AG10803 (cell line): ENCODE results near the gene DGKG.
A peak's percentile ranks its signal among the peaks of the same experiment; 100 is the strongest.

Experiments
- DNase-seq: peaks from one replicate; pipeline ENCODE4 v3.0.0; 2010; ENCODE audit warnings: low read depth
- H3K4me3 ChIP-seq: 2 replicates; pipeline ENCODE4 v1.5.1; 2011; ENCODE audit warnings: mild to moderate bottlenecking, low read length, control low read depth
- TF ChIP-seq, protein P1 (sequence below): conservative IDR thresholded peaks from 2 replicates; pipeline ENCODE4 v1.5.1; 2011; ENCODE audit warnings: mild to moderate bottlenecking, low read length, control low read depth, inconsistent platforms

Gene DGKG

DNA sequence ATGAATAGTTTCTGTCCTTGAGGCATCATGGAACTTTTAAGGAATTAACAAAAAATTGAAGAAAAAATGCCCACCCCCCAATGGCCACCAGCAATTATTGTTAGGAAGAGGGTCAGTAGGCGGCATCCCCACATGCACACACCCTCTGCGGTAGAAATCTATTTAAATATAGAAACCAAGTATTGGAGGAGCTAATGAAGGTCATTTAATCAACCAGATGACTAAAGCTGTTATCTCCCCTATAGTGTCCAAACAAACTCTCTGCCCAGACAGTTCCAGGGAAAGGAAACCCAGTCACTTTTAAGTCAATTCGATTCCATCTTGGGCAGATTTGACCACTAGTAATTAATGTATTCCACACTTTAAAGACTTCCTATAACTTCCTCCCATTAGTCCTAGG lies 47.1 kb downstream of the DGKG start:
- DNase-seq: no peak
- TF ChIP-seq, protein P1, sequence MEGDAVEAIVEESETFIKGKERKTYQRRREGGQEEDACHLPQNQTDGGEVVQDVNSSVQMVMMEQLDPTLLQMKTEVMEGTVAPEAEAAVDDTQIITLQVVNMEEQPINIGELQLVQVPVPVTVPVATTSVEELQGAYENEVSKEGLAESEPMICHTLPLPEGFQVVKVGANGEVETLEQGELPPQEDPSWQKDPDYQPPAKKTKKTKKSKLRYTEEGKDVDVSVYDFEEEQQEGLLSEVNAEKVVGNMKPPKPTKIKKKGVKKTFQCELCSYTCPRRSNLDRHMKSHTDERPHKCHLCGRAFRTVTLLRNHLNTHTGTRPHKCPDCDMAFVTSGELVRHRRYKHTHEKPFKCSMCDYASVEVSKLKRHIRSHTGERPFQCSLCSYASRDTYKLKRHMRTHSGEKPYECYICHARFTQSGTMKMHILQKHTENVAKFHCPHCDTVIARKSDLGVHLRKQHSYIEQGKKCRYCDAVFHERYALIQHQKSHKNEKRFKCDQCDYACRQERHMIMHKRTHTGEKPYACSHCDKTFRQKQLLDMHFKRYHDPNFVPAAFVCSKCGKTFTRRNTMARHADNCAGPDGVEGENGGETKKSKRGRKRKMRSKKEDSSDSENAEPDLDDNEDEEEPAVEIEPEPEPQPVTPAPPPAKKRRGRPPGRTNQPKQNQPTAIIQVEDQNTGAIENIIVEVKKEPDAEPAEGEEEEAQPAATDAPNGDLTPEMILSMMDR: no peak
- H3K4me3 ChIP-seq: no peak overlapping the region

DNA sequence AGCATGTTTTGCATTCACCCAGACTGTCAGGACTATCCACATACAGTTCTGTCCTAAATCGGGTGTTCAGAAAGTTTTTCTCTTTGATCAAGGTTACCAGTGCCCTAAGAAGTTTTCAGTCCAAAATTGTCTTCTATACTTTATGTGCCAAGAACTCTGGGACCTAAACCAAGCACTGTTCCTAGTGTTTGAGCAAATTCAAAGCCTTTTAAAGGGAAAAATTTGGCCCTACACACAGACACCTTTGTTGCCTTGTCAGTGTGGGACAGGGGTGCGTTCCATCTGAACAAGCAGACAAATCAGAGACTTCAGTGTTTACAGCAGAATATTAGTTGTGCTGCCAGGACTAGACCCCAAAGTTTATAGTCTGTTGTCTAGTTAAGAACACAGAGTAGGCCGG lies 50.6 kb downstream of the DGKG start:
- TF ChIP-seq, protein P1: no peak
- H3K4me3 ChIP-seq: no peak overlapping the region
- DNase-seq: no peak

DNA sequence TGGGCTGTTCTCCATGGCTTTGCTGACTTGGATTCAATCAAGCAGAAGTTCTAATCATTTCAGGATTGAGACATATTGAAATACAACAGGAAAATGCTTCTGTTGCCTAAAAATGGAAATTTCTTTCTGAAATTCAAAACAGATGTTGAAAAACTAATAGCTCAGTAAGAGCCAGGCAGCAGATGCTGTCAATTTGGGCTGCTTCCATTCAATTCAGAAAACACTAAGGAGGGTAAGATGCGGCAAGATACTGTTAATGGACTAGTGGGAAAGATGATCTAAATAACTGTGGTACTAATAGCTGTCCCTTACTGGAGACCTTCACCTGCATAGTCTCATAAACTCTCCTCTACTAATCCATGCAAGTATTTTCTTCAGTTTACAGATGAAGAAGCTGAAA lies 53.5 kb downstream of the DGKG start:
- TF ChIP-seq, protein P1: no peak
- peak; percentile 7 for DNase-seq
- no peak overlapping the region for H3K4me3 ChIP-seq

DNA sequence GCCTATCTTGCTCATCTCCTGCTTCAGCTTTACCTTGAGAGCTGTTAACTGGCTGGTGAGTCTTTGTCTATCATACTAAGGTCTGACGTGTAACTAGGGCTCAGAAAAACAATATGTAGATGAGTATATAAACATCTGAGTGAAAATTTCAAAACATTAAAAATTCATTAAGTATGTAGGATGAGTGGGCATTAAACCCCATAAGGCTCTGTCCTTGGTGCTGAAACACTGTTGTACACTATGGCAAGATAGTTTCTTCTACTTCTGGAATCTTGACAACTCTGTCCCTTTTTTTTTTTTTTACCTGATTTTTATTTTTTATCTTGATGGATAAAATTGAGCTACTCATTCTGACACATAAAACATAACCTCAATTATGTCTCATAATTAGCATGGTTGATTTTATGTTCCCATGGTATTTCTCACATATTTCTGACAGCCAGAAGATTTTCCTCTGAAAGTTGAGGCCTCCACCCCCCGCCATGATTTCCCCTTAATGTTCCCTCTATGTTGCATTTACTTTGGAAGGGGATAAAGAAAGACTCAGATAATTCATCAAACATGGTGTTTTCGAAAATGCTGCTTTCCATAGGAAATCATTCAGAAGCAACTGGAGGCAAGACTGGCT lies 54.3 kb downstream of the DGKG start:
- no peak overlapping the region for H3K4me3 ChIP-seq
- peak; percentile 29 for DNase-seq
- TF ChIP-seq, protein P1: no peak

DNA sequence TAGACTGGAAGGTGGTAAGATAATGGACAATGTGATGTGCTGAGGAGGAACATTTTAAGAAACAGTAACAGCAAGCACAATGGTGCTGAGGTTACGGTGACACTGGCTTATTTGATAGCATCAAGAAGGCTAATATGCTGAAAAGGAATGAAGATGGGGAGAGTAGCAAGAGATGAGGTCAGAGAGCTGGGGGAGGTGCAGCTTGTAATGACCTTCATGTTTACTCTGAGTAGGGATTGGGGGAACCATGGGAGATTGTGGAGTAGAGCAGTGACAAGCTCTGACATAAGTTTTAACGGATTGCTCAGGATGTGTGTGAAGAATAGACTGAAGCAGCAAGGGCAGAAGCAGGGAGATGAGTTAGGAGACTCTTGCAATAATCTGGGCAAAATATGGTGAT lies 56.7 kb downstream of the DGKG start:
- DNase-seq: no peak
- H3K4me3 ChIP-seq: no peak overlapping the region
- TF ChIP-seq, protein P1: no peak

DNA sequence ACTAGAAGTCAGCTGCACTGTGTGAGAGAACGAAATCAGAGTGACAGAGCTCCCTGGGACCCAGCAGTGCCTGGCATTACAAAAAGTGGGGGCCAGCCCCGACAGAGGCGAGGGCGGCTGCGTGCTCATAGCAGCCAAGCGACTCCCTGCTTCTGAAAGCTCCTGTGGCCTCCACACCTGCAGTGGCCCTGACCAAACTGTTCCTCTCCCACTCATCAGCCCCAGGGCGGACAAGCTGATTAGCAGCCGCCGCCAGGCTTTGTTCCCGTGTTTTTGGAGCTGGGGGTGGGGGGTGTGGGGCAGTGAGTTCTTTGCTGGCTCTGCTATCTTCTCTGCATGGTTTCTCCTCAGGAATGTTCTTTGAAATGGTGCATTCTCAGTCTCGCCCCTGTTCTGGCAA lies 58.1 kb downstream of the DGKG start:
- TF ChIP-seq, protein P1: no peak
- no peak overlapping the region for H3K4me3 ChIP-seq
- no peak for DNase-seq

DNA sequence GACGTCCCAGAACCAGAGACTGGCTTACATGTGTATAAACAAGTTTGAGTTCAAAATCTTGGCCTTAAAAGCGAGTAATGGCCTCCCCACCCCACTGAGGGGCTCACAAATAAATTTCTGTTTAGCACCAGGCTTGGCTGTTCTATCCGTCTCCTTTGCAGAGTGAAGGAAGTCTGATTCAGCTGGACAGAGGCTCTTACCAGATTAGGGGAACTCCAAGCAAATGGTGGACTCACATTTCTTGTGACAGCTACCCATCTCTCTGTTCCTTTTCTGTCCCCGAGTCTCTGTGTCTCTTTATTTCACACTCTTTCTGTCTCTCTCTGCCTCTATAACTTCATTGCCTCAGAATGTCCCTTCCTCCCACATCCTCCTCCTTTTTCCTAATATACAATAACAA lies 62.7 kb downstream of the DGKG start:
- H3K4me3 ChIP-seq: no peak overlapping the region
- DNase-seq: no peak
- TF ChIP-seq, protein P1: no peak
